Stromal cell of bone marrow (primary cell): Measurements from ENCODE around the gene CD1C.
"Not testable (repeated sequence)": the region's sequence is repeated elsewhere in the genome, so short reads cannot be mapped to it uniquely, and the experiment has no call there.

Experiments
- DNase-seq: peaks from one replicate; pipeline ENCODE4 v3.0.0-alpha.2; 2012; ENCODE audit warnings: low read depth

Gene CD1C

GRCh38 chr1:158329300-158329699 lies 39.6 kb downstream of the CD1C start:
- DNase-seq, result no peak

- DNase-seq, result no peak
Measured at GRCh38 chr1:158329733-158330132, 40.0 kb downstream of the CD1C start.

GRCh38 chr1:158330391-158331105 lies 40.8 kb downstream of the CD1C start:
- DNase-seq, result no peak

- no peak for DNase-seq
Measured at GRCh38 chr1:158331106-158331425, 41.3 kb downstream of the CD1C start.

- DNase-seq, result no peak
Measured at GRCh38 chr1:158331481-158332150, 41.9 kb downstream of the CD1C start, which contains the start of gene CD1B. TSS of gene CD1B (minus strand) at chr1:158331531. CDS start at chr1:158331423, 108 bp downstream.

GRCh38 chr1:158333405-158334155 lies 43.9 kb downstream of the CD1C start:
- no peak for DNase-seq

GRCh38 chr1:158334526-158335212 lies 44.9 kb downstream of the CD1C start:
- DNase-seq, result no peak

GRCh38 chr1:158335213-158335532 lies 45.5 kb downstream of the CD1C start:
- no peak for DNase-seq

- DNase-seq, result not testable (repeated sequence)
Measured at GRCh38 chr1:158336413-158336812, 46.7 kb downstream of the CD1C start.
